Thoracic aorta (tissue), 2 donors: ENCODE measurements around the gene DCST1. TPM values are rescaled to one million over a fixed set of nuclear protein-coding genes. Genes with fewer than 3 reads are reported as not detected.

Experiments
- ATAC-seq: fragments of 150-250 bp; one replicate; pipeline ENCODE4 v1.8.0; 2017; ENCODE audit warnings: low read depth; ENCODE audit not compliant: insufficient number of reproducible peaks, low FRiP score
- DNase-seq: peaks from one replicate; pipeline ENCODE4 v3.0.0-alpha.2; 2020; ENCODE audit warnings: low spot score
- H3K27ac ChIP-seq, 2 donors: fragments of 200-600 bp; sonication (generic); 1 replicate in 1 of 2; 2 replicates in 1 of 2; pipeline ENCODE4 v1.5.1; 2016; ENCODE audit warnings: mild to moderate bottlenecking in 2 of 2, moderate library complexity in 2 of 2
- H3K27me3 ChIP-seq: fragments of 200-600 bp; sonication (generic); replicated peaks from 2 replicates; pipeline ENCODE4 v1.6.0; 2016; ENCODE audit warnings: mild to moderate bottlenecking; ENCODE audit not compliant: insufficient read depth
- H3K36me3 ChIP-seq: fragments of 200-600 bp; sonication (generic); one replicate; pipeline ENCODE4 v1.5.1; 2016
- H3K4me1 ChIP-seq, 2 donors: fragments of 200-600 bp; sonication (generic); 1 replicate in 1 of 2; 2 replicates in 1 of 2; pipeline versions ENCODE4 v1.5.1 to v1.6.0; 2016; ENCODE audit warnings: low read depth in 2 of 2, mild to moderate bottlenecking in 1 of 2; ENCODE audit not compliant: control insufficient read depth in 1 of 2
- H3K4me3 ChIP-seq: fragments of 200-600 bp; sonication (generic); 2 replicates; pipeline ENCODE4 v1.5.1; 2016; ENCODE audit warnings: mild to moderate bottlenecking
- H3K9me3 ChIP-seq: fragments of 200-600 bp; sonication (generic); 2 replicates; pipeline ENCODE4 v1.5.1; 2016
- CTCF ChIP-seq: fragments of 200-600 bp; sonication (generic); IDR thresholded peaks from one replicate; pipeline ENCODE4 v1.5.1; 2019; ENCODE audit warnings: antibody characterized with exemption
- total RNA-seq, 2 donors: library from RNA; depleted of rRNA; stranded (reverse); fragments of >200 nt; gene quantifications; one replicate each; pipeline versions ENCODE4 v1.1.0 to v1.2.3, GENCODE V29; 2016

The DCST1 gene
- total RNA-seq, 2 donors from 2014 or later, result not detected

GRCh38 chr1:154999571-155000410 lies 33.8 kb upstream of the DCST1 start:
- no peak for TF ChIP-seq CTCF
- peak overlapping the region; percentile 99 for H3K4me3 ChIP-seq
- ATAC-seq, result no peak
- H3K27ac ChIP-seq, result peak overlapping the region; percentile 86 to 97
- H3K36me3 ChIP-seq, result no peaks in the 10 kb centered on the region
- peaks cover 20 to 25% of the 10 kb centered on the region in 2 donors for H3K4me1 ChIP-seq
- no peaks in the 10 kb centered on the region for H3K9me3 ChIP-seq
- DNase-seq, result no peak
- H3K27me3 ChIP-seq, result no peaks in the 10 kb centered on the region

- Histone ChIP-seq H3K4me3 (peak overlapping the region; percentile 99), H3K4me1 (peaks cover 26 to 31% of the 10 kb centered on the region in 2 donors), H3K36me3 (no peaks in the 10 kb centered on the region), H3K9me3 (no peaks in the 10 kb centered on the region), H3K27ac (peak overlapping the region; percentile 96 to 97), H3K27me3 (no peaks in the 10 kb centered on the region)
- DNase-seq (no peak), ATAC-seq (no peak)
- TF ChIP-seq CTCF, result no peak
Measured at GRCh38 chr1:155000411-155000725, 33.3 kb upstream of the DCST1 start.

GRCh38 chr1:155000726-155001424 lies 32.7 kb upstream of the DCST1 start:
- Histone ChIP-seq H3K27ac (peak overlapping the region; percentile 96 to 97), H3K4me3 (peak overlapping the region; percentile 99), H3K36me3 (no peaks in the 10 kb centered on the region), H3K27me3 (no peaks in the 10 kb centered on the region), H3K9me3 (no peaks in the 10 kb centered on the region), H3K4me1 (peaks cover 31 to 36% of the 10 kb centered on the region in 2 donors)
- DNase-seq (peak; percentile 51), ATAC-seq (peak; percentile 64)
- no peak for TF ChIP-seq CTCF

GRCh38 chr1:155001425-155001674 lies 32.3 kb upstream of the DCST1 start:
- no peak for TF ChIP-seq CTCF
- no peak for DNase-seq
- H3K9me3 ChIP-seq, result no peaks in the 10 kb centered on the region
- peak overlapping the region; percentile 99 for H3K4me3 ChIP-seq
- H3K36me3 ChIP-seq, result no peaks in the 10 kb centered on the region
- no peaks in the 10 kb centered on the region for H3K27me3 ChIP-seq
- ATAC-seq, result no peak
- peaks cover 35 to 41% of the 10 kb centered on the region in 2 donors for H3K4me1 ChIP-seq
- H3K27ac ChIP-seq, result peak overlapping the region; percentile 96 to 97

GRCh38 chr1:155001675-155002463 lies 31.8 kb upstream of the DCST1 start:
- H3K4me3 ChIP-seq, result peak overlapping the region; percentile 99

More at GRCh38 chr1:155001675-155002463, 31.8 kb upstream of the DCST1 start:
- Histone ChIP-seq H3K4me1 (peaks cover 41 to 46% of the 10 kb centered on the region in 2 donors), H3K9me3 (no peaks in the 10 kb centered on the region), H3K27me3 (no peaks in the 10 kb centered on the region), H3K27ac (peak overlapping the region; percentile 96 to 97), H3K36me3 (no peaks in the 10 kb centered on the region)
- DNase-seq (peak; percentile 99), ATAC-seq (peak; percentile 62)
- peak; percentile 30 for TF ChIP-seq CTCF
